ENCODE data around the gene EXOSC5. TPM values are rescaled to one million over a fixed set of nuclear protein-coding genes. Genes with fewer than 3 reads are reported as not detected.

The EXOSC5 gene
- total RNA-seq, 4 donors from 2014 or later = 14.0 to 21.3 (median 19.8) TPM

DNA sequence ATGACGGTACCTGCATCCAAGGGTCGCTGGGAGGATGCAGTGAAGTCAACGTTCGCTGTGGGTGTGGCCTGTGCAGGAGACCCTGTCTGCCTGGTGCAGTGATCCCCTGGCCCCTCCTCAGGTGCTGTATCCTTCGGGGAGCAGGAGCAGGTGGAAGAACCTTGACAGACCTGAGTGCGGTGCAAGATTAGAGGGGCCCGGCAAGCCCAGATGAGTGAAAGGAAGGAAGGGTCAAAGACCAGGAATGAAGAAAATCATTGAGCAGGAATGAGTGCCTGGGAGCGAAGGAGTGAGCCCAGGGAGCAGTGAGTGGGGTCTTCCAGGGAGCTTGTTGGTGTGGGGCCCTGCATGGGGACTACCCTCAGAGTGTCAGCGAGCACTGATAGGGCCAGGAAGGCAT, 17.3 kb upstream of the EXOSC5 start:
- no peak for DNase-seq (ENCODE audit: low spot score in 2 of 2)
- Histone ChIP-seq H3K36me3 (peaks cover 0 to 87% (median 37%) of the 10 kb centered on the region in 3 donors), H3K9me3 (no peaks in the 10 kb centered on the region), H3K4me3 (no peak overlapping the region), H3K27ac (no peak overlapping the region), H3K4me1 (peaks cover 0 to 21% (median 5%) of the 10 kb centered on the region in 4 donors), H3K27me3 (no peaks in the 10 kb centered on the region)
- 88 to 89% methylated on average over 9 of the region's 9 CpGs for WGBS, 2 donors
- TF ChIP-seq, protein P1, sequence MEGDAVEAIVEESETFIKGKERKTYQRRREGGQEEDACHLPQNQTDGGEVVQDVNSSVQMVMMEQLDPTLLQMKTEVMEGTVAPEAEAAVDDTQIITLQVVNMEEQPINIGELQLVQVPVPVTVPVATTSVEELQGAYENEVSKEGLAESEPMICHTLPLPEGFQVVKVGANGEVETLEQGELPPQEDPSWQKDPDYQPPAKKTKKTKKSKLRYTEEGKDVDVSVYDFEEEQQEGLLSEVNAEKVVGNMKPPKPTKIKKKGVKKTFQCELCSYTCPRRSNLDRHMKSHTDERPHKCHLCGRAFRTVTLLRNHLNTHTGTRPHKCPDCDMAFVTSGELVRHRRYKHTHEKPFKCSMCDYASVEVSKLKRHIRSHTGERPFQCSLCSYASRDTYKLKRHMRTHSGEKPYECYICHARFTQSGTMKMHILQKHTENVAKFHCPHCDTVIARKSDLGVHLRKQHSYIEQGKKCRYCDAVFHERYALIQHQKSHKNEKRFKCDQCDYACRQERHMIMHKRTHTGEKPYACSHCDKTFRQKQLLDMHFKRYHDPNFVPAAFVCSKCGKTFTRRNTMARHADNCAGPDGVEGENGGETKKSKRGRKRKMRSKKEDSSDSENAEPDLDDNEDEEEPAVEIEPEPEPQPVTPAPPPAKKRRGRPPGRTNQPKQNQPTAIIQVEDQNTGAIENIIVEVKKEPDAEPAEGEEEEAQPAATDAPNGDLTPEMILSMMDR (IDR thresholded peaks at IDR 0.05) = no peak
- TF ChIP-seq POLR2A (IDR thresholded peaks at IDR 0.05) (no peak), EP300 (IDR thresholded peaks at IDR 0.05) (no peak)

- TF ChIP-seq, protein P1 (IDR thresholded peaks at IDR 0.05) = no peak
- no peak for TF ChIP-seq EP300 (IDR thresholded peaks at IDR 0.05)
- TF ChIP-seq POLR2A (IDR thresholded peaks at IDR 0.05) = no peak
- Histone ChIP-seq H3K27ac (no peak overlapping the region), H3K27me3 (no peaks in the 10 kb centered on the region), H3K9me3 (no peaks in the 10 kb centered on the region), H3K4me3 (no peak overlapping the region), H3K4me1 (peaks cover 0 to 26% (median 7%) of the 10 kb centered on the region in 4 donors), H3K36me3 (peaks cover 0 to 82% (median 32%) of the 10 kb centered on the region in 3 donors)
- no peak for DNase-seq (ENCODE audit: low spot score in 2 of 2)
- WGBS, 2 donors = 87 to 91% methylated on average over 4 to 10 of the region's 10 CpGs
Measured at GRCh38 chr19:41413947-41414346, 16.8 kb upstream of the EXOSC5 start.

GRCh38 chr19:41412953-41413352, 15.8 kb upstream of the EXOSC5 start:
- peaks cover 0 to 72% (median 31%) of the 10 kb centered on the region in 3 donors for H3K36me3 ChIP-seq
- no peaks in the 10 kb centered on the region for H3K27me3 ChIP-seq
- H3K9me3 ChIP-seq = no peaks in the 10 kb centered on the region
- H3K4me1 ChIP-seq = peaks cover 0 to 36% (median 8%) of the 10 kb centered on the region in 4 donors
- 89 to 98% methylated on average over 5 of the region's 5 CpGs for WGBS, 2 donors
- TF ChIP-seq, protein P1 (IDR thresholded peaks at IDR 0.05) = no peak
- TF ChIP-seq EP300 (IDR thresholded peaks at IDR 0.05) = no peak
- no peak for TF ChIP-seq POLR2A (IDR thresholded peaks at IDR 0.05)
- no peak for DNase-seq (ENCODE audit: low spot score in 2 of 2)
- peak overlapping the region in 1 of 4 donors; percentile 59 for H3K27ac ChIP-seq
- no peak overlapping the region for H3K4me3 ChIP-seq

DNA sequence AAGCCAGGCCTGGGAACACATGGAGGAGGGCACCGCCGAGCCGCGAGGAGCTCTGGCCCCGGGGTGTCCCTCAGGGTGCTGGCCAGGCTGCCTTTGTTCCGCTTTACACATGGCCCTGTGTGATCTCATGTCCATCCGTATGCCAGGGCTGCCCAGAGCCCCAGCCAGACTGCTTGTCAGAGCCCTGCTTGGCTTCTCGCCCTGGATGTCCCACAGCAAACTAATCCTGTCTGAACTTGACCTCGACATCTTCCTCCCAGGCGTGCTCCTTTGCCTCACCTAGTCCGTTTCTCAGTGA, 14.8 kb upstream of the EXOSC5 start:
- Histone ChIP-seq H3K9me3 (no peaks in the 10 kb centered on the region), H3K4me3 (no peak overlapping the region), H3K36me3 (peaks cover 0 to 63% (median 29%) of the 10 kb centered on the region in 3 donors), H3K27ac (peak overlapping the region in 2 of 4 donors; percentile 16 to 59), H3K27me3 (no peaks in the 10 kb centered on the region), H3K4me1 (peaks cover 0 to 41% (median 8%) of the 10 kb centered on the region in 4 donors)
- TF ChIP-seq, protein P1 (IDR thresholded peaks at IDR 0.05) = no peak
- TF ChIP-seq EP300 (IDR thresholded peaks at IDR 0.05) (no peak), POLR2A (IDR thresholded peaks at IDR 0.05) (no peak)
- WGBS, 2 donors = 26 to 44% methylated on average over 10 to 11 of the region's 11 CpGs
- DNase-seq (ENCODE audit: low spot score in 2 of 2) = no peak

- Histone ChIP-seq H3K9me3 (no peaks in the 10 kb centered on the region), H3K4me1 (peaks cover 0 to 47% (median 8%) of the 10 kb centered on the region in 4 donors), H3K4me3 (no peak overlapping the region), H3K27me3 (no peaks in the 10 kb centered on the region), H3K27ac (peak overlapping the region in 2 of 4 donors; percentile 47 to 59), H3K36me3 (peaks cover 0 to 58% (median 23%) of the 10 kb centered on the region in 3 donors)
- 52 to 54% methylated on average over 9 of the region's 9 CpGs for WGBS, 2 donors
- DNase-seq (ENCODE audit: low spot score in 2 of 2) = no peak
- TF ChIP-seq, protein P1 (IDR thresholded peaks at IDR 0.05) = no peak
- TF ChIP-seq POLR2A (IDR thresholded peaks at IDR 0.05) = no peak
- TF ChIP-seq EP300 (IDR thresholded peaks at IDR 0.05) = no peak
Measured at GRCh38 chr19:41411100-41411967, 14.2 kb upstream of the EXOSC5 start.
